Heart left ventricle (tissue), 16 donors: ENCODE data around the gene FAM89A. TPM values are rescaled to one million over a fixed set of nuclear protein-coding genes. Genes with fewer than 3 reads are reported as not detected.

Experiments used
- ATAC-seq, 4 donors: fragments of 200-7000 bp; cut with Tn5 transposase; one replicate each; pipeline ENCODE4 v1.9.1; 2020 to 2022; ENCODE audit warnings: moderate library complexity in 4 of 4, mild to moderate bottlenecking in 3 of 4, moderate number of reproducible peaks in 1 of 4
- DNase-seq, 5 donors: peaks; one replicate each; pipeline ENCODE4 v3.0.0-alpha.2; 2020
- H3K27ac ChIP-seq, 12 donors: fragments of 200-600 bp; sonication (generic) in 4 of 12; one replicate each; pipeline versions ENCODE4 v1.5.0 to v1.8.0; 2016 to 2022; ENCODE audit warnings: mild to moderate bottlenecking in 2 of 12
- H3K27me3 ChIP-seq, 9 donors: fragments of 200-600 bp; sonication (generic) in 2 of 9; one replicate each; pipeline versions ENCODE4 v1.5.1 to v1.8.0; 2016 to 2022; ENCODE audit warnings: mild to moderate bottlenecking in 3 of 9
- H3K36me3 ChIP-seq, 9 donors: fragments of 200-600 bp; sonication (generic) in 2 of 9; one replicate each; pipeline versions ENCODE4 v1.5.0 to v1.8.0; 2018 to 2022; ENCODE audit warnings: mild to moderate bottlenecking in 2 of 9
- H3K4me1 ChIP-seq, 12 donors: fragments of 200-600 bp; sonication (generic) in 4 of 12; one replicate each; pipeline versions ENCODE4 v1.5.0 to v1.8.0; 2016 to 2022; ENCODE audit warnings: mild to moderate bottlenecking in 3 of 12
- H3K4me3 ChIP-seq, 12 donors: fragments of 200-600 bp; sonication (generic) in 4 of 12; one replicate each; pipeline versions ENCODE4 v1.5.0 to v1.8.0; 2017 to 2022; ENCODE audit warnings: mild to moderate bottlenecking in 9 of 12, moderate library complexity in 4 of 12
- H3K9me3 ChIP-seq, 12 donors: fragments of 200-600 bp; sonication (generic) in 4 of 12; one replicate each; pipeline versions ENCODE4 v1.5.0 to v1.8.0; 2016 to 2022; ENCODE audit warnings: mild to moderate bottlenecking in 1 of 12
- CTCF ChIP-seq, 12 donors: fragments of 200-600 bp; sonication (generic) in 4 of 12; IDR thresholded peaks; one replicate each; pipeline versions ENCODE4 v1.5.0 to v1.8.0; 2018 to 2022; ENCODE audit warnings: antibody characterized with exemption in 12 of 12, mild to moderate bottlenecking in 5 of 12
- POLR2A ChIP-seq, 2 donors: fragments of 450-650 bp; IDR thresholded peaks; one replicate each; pipeline ENCODE4 v1.6.1; 2017; ENCODE audit warnings: antibody characterized with exemption in 2 of 2, mild to moderate bottlenecking in 2 of 2, moderate library complexity in 2 of 2
- WGBS, 4 donors: extraction: QIAGEN DNeasy Blood & Tissue Kit in 2 of 4; methylation state at CpG; one replicate each; pipeline versions ENCODE4 v1.1.5 to v1.1.7; 2013 to 2018; 5-methylcytosine and 5-hydroxymethylcytosine counted together
- intact Hi-C, 10 donors: fragments of 100-400 bp; cut with DNase I; formaldehyde crosslinking; loops; one replicate each; pipeline versions ENCODE4 v1.11.1 to v1.14.2; 2022
- polyA plus RNA-seq, 2 donors: library from polyadenylated mRNA; stranded (reverse); fragments of 200-250 nt; gene quantifications; one replicate each; pipeline ENCODE4 v1.2.3, GENCODE V29; 2013
- total RNA-seq, 9 donors: library from RNA; depleted of rRNA in 2 of 9; stranded (reverse); fragments of >200 nt in 2 of 9; fragmentation: NEBNext Ultra II Directional in 3 of 9; extraction: Animal tissue kit (Norgen Biotek cat#: 25700) in 3 of 9; gene quantifications; one replicate each; pipeline versions ENCODE4 v1.1.0 to v1.2.4, GENCODE V29; 2016 to 2023
- donor health status: ischemic (EF 13 %, LVEDD 7.1; RV severe dilation, severe dysfunction).
- donor health status: healthy with polysubstance abuse.
- donor health status: DM: no; HTN: yes; CAD: no.
- donor health status: DM: no; HTN: no; CAD: no.
- donor health status: ischemic (EF 25% LVEDD 6.9; RV normal size, moderate dysfunction).
- donor health status: ischemic (EF 25% LVEDD 5.7; RV mildly dilated, moderate dysfunction).
- donor health status: healthy.
- donor health status: DM: yes; HTN: yes; CAD: no.
- donor health status: ischemic (EF 35%, LVEDD 5.7; RV mildly dilated, moderate dysfunction).
- donor health status: nonischemic (EF 11% LVEDD 7.7; RV severe dilation, severe dysfunction).
- donor health status: DM: yes; HTN: yes; CAD: no.
- donor health status: PGD.
- donor health status: ischemic (EF 29% LVEDD 5.4; RV normal size, mild dysfunction).
- donor health status: nonischemic (EF 23%, LVEDD 6.1; RV moderate dilation, normal function).

FAM89A gene
- total and polyA plus RNA-seq, 11 donors: 3.8 to 11.5 (median 6.0) TPM

- no peak for ATAC-seq
These were observed 23.3 kb upstream of the FAM89A start for GRCh38 chr1:231063331-231063730.

GRCh38 chr1:231062500-231063270 is 22.6 kb upstream of the FAM89A start:
- Histone ChIP-seq H3K4me3 (no peak overlapping the region), H3K36me3 (no peaks in the 10 kb centered on the region), H3K27me3 (peaks cover 0 to 4% (median 0%) of the 10 kb centered on the region in 9 donors), H3K27ac (no peak overlapping the region), H3K9me3 (no peaks in the 10 kb centered on the region), H3K4me1 (peaks cover 0 to 31% (median 4%) of the 10 kb centered on the region in 12 donors)
- 84 to 90% (median 86%) methylated on average over 11 of the region's 11 CpGs for WGBS, 4 donors
- ATAC-seq (no peak), DNase-seq (no peak)
- TF ChIP-seq POLR2A (IDR thresholded peaks at IDR 0.05): no peak
- TF ChIP-seq CTCF (IDR thresholded peaks at IDR 0.05): no peak
- intact Hi-C loops: no loop called here

More at GRCh38 chr1:231063331-231063730, 23.3 kb upstream of the FAM89A start:
- no peak for DNase-seq
- Histone ChIP-seq H3K27ac (no peak overlapping the region), H3K36me3 (no peaks in the 10 kb centered on the region), H3K4me1 (peaks cover 0 to 31% (median 4%) of the 10 kb centered on the region in 12 donors), H3K27me3 (peaks cover 0 to 4% (median 0%) of the 10 kb centered on the region in 9 donors), H3K4me3 (no peak overlapping the region), H3K9me3 (no peaks in the 10 kb centered on the region)
- WGBS, 4 donors: 77 to 91% (median 82%) methylated on average over 6 of the region's 6 CpGs
- TF ChIP-seq CTCF (IDR thresholded peaks at IDR 0.05) (no peak), POLR2A (IDR thresholded peaks at IDR 0.05) (no peak)
- intact Hi-C loops: no loop called here

GRCh38 chr1:231059566-231060193 is 19.6 kb upstream of the FAM89A start:
- WGBS, 4 donors: 87 to 100% (median 91%) methylated on average over 1 of the region's 1 CpG
- intact Hi-C loops: no loop called here

More at GRCh38 chr1:231059566-231060193, 19.6 kb upstream of the FAM89A start:
- H3K36me3 ChIP-seq: no peaks in the 10 kb centered on the region
- H3K4me3 ChIP-seq: no peak overlapping the region
- H3K27ac ChIP-seq: no peak overlapping the region
- DNase-seq (no peak), ATAC-seq (no peak)
- H3K27me3 ChIP-seq: peaks cover 0 to 4% (median 0%) of the 10 kb centered on the region in 9 donors
- TF ChIP-seq CTCF (IDR thresholded peaks at IDR 0.05) (no peak), POLR2A (IDR thresholded peaks at IDR 0.05) (no peak)
- peaks cover 0 to 19% (median under 1%) of the 10 kb centered on the region in 12 donors for H3K4me1 ChIP-seq
- H3K9me3 ChIP-seq: peaks cover 0 to 11% (median 0%) of the 10 kb centered on the region in 12 donors
